ENCODE data around the gene RAB17. TPM values are rescaled to one million over a fixed set of nuclear protein-coding genes. Genes with fewer than 3 reads are reported as not detected.

RAB17 gene
- total RNA-seq, 3 donors from 2014 or later (not counting 1 experiment from before 2014, with no cell fraction given) = not detected

GRCh38 chr2:237633061-237633561 is 42.6 kb upstream of the RAB17 start:
- intact Hi-C loops (cut with micrococcal nuclease) = no loop called here
- H3K9me3 Mint-ChIP-seq = no peaks in the 10 kb centered on the region
- TF ChIP-seq CTCF (IDR thresholded peaks at IDR 0.05) = no peak
- no peak for DNase-seq
- ATAC-seq = no peak
- H3K4me1 Mint-ChIP-seq = peaks cover 21 to 30% of the 10 kb centered on the region in 2 donors
- H3K4me1 ChIP-seq (ENCODE audit: control insufficient read depth, insufficient read depth, low read length) = peaks cover 15% of the 10 kb centered on the region
- no peak overlapping the region for H3K27ac ChIP-seq (ENCODE audit: low read length)
- H3K27me3 Mint-ChIP-seq (ENCODE audit: low read depth in 2 of 2) = peaks cover 25 to 26% of the 10 kb centered on the region in 2 donors
- no peak overlapping the region for H3K4me3 Mint-ChIP-seq
- no peaks in the 10 kb centered on the region for H3K36me3 ChIP-seq (ENCODE audit: control insufficient read depth, insufficient read depth, low read length)
- H3K27ac Mint-ChIP-seq = no peak overlapping the region
- 83% methylated on average over 10 of the region's 10 CpGs for WGBS (ENCODE audit: insufficient coverage)
- peaks cover 6% of the 10 kb centered on the region for H3K27me3 ChIP-seq (ENCODE audit: control insufficient read depth, insufficient read depth, low read length)
- H3K36me3 Mint-ChIP-seq = no peaks in the 10 kb centered on the region
- H3K4me3 ChIP-seq (ENCODE audit: low read length) = no peak overlapping the region
- H3K9me3 ChIP-seq (ENCODE audit: control insufficient read depth, insufficient read depth, low read length) = peaks cover 3% of the 10 kb centered on the region

GRCh38 chr2:237631801-237632585 is 41.5 kb upstream of the RAB17 start:
- no peaks in the 10 kb centered on the region for H3K36me3 Mint-ChIP-seq
- H3K27ac Mint-ChIP-seq = no peak overlapping the region
- H3K4me3 Mint-ChIP-seq = no peak overlapping the region
- no peak for DNase-seq
- H3K27me3 ChIP-seq (ENCODE audit: control insufficient read depth, insufficient read depth, low read length) = peaks cover 6% of the 10 kb centered on the region
- no peak for TF ChIP-seq CTCF (IDR thresholded peaks at IDR 0.05)
- H3K36me3 ChIP-seq (ENCODE audit: control insufficient read depth, insufficient read depth, low read length) = no peaks in the 10 kb centered on the region
- peaks cover 16 to 24% of the 10 kb centered on the region in 2 donors for H3K4me1 Mint-ChIP-seq
- H3K9me3 ChIP-seq (ENCODE audit: control insufficient read depth, insufficient read depth, low read length) = peaks cover 3% of the 10 kb centered on the region
- ATAC-seq = no peak
- no peaks in the 10 kb centered on the region for H3K9me3 Mint-ChIP-seq
- peaks cover 25 to 26% of the 10 kb centered on the region in 2 donors for H3K27me3 Mint-ChIP-seq (ENCODE audit: low read depth in 2 of 2)
- H3K4me1 ChIP-seq (ENCODE audit: control insufficient read depth, insufficient read depth, low read length) = peaks cover 14% of the 10 kb centered on the region
- no peak overlapping the region for H3K27ac ChIP-seq (ENCODE audit: low read length)
- H3K4me3 ChIP-seq (ENCODE audit: low read length) = no peak overlapping the region
- 88% methylated on average over 19 of the region's 19 CpGs for WGBS (ENCODE audit: insufficient coverage)
- intact Hi-C loops (cut with micrococcal nuclease) = no loop called here

GRCh38 chr2:237631007-237631785 is 40.7 kb upstream of the RAB17 start:
- Histone ChIP-seq H3K27ac (ENCODE audit: low read length) (no peak overlapping the region), H3K36me3 (ENCODE audit: control insufficient read depth, insufficient read depth, low read length) (no peaks in the 10 kb centered on the region), H3K4me1 (ENCODE audit: control insufficient read depth, insufficient read depth, low read length) (peaks cover 12% of the 10 kb centered on the region), H3K27me3 (ENCODE audit: control insufficient read depth, insufficient read depth, low read length) (peaks cover 11% of the 10 kb centered on the region), H3K4me3 (ENCODE audit: low read length) (no peak overlapping the region), H3K9me3 (ENCODE audit: control insufficient read depth, insufficient read depth, low read length) (no peaks in the 10 kb centered on the region)
- intact Hi-C loops (cut with micrococcal nuclease) = no loop called here
- H3K27me3 Mint-ChIP-seq (ENCODE audit: low read depth in 2 of 2) = peaks cover 25 to 28% of the 10 kb centered on the region in 2 donors
- H3K4me1 Mint-ChIP-seq = peaks cover 8 to 23% of the 10 kb centered on the region in 2 donors
- ATAC-seq = no peak
- no peak overlapping the region for H3K4me3 Mint-ChIP-seq
- no peak for DNase-seq
- no peak overlapping the region for H3K27ac Mint-ChIP-seq
- H3K36me3 Mint-ChIP-seq = no peaks in the 10 kb centered on the region
- TF ChIP-seq CTCF (IDR thresholded peaks at IDR 0.05) = no peak
- no peaks in the 10 kb centered on the region for H3K9me3 Mint-ChIP-seq
- 88% methylated on average over 14 of the region's 14 CpGs for WGBS (ENCODE audit: insufficient coverage)

Data from natural killer cell (primary cell).